Measurements from ENCODE around the gene MYL5.

Gene MYL5

GRCh38 chr4:675036-675882, 917 bp downstream of the MYL5 start:
- DNase-seq (ENCODE audit: low read depth in 2 of 2) = no peak

- DNase-seq (ENCODE audit: low read depth in 2 of 2) = no peak
These were observed 1.9 kb downstream of the MYL5 start for GRCh38 chr4:675980-676870.

- DNase-seq (ENCODE audit: low read depth in 2 of 2) = no peak
These were observed 2.5 kb downstream of the MYL5 start for GRCh38 chr4:676871-677235.

GRCh38 chr4:677431-678293, 3.3 kb downstream of the MYL5 start:
- DNase-seq (ENCODE audit: low read depth in 2 of 2) = no peak

GRCh38 chr4:678331-679103, 4.2 kb downstream of the MYL5 start:
- no peak for DNase-seq (ENCODE audit: low read depth in 2 of 2)

- DNase-seq (ENCODE audit: low read depth in 2 of 2) = no peak
These were observed 4.8 kb downstream of the MYL5 start for GRCh38 chr4:679104-679481.

- no peak for DNase-seq (ENCODE audit: low read depth in 2 of 2)
These were observed 5.3 kb downstream of the MYL5 start for GRCh38 chr4:679629-680028.

- no peak for DNase-seq (ENCODE audit: low read depth in 2 of 2)
These were observed 5.7 kb downstream of the MYL5 start for GRCh38 chr4:680091-680490.

- DNase-seq (ENCODE audit: low read depth in 2 of 2) = no peak
These were observed 6.2 kb downstream of the MYL5 start for GRCh38 chr4:680551-680927.

GRCh38 chr4:680928-681645, 6.7 kb downstream of the MYL5 start:
- no peak for DNase-seq (ENCODE audit: low read depth in 2 of 2)

- no peak for DNase-seq (ENCODE audit: low read depth in 2 of 2)
These were observed 7.6 kb downstream of the MYL5 start for GRCh38 chr4:681736-682451.

- DNase-seq (ENCODE audit: low read depth in 2 of 2) = no peak
These were observed 8.3 kb downstream of the MYL5 start for GRCh38 chr4:682490-683172.

- no peak for DNase-seq (ENCODE audit: low read depth in 2 of 2)
These were observed 9.0 kb downstream of the MYL5 start for GRCh38 chr4:683247-683897.

- no peak for DNase-seq (ENCODE audit: low read depth in 2 of 2)
These were observed 9.8 kb downstream of the MYL5 start for GRCh38 chr4:683982-684622.

GRCh38 chr4:684623-685327, 10.4 kb downstream of the MYL5 start:
- no peak for DNase-seq (ENCODE audit: low read depth in 2 of 2)

GRCh38 chr4:685679-686412, 11.5 kb downstream of the MYL5 start:
- DNase-seq (ENCODE audit: low read depth in 2 of 2) = no peak
